SK-N-SH (cell line): ENCODE results near the gene ZFHX3. TPM values are rescaled to one million over a fixed set of nuclear protein-coding genes. Genes with fewer than 3 reads are reported as not detected.

Experiments
- CTCF ChIA-PET: fragments of 300-600, 350-600 bp; formaldehyde crosslinking; extraction: SDS; loops from one replicate; lab custom pipeline; 2021; lab: Yijun Ruan, JAX
- POLR2A ChIA-PET: fragments of 350-600 bp; sonication (Branson Sonifier 250); formaldehyde crosslinking; extraction: SDS; loops from one replicate; lab custom pipeline; 2020; ENCODE audit warnings: antibody characterized with exemption, inconsistent platforms; lab: Yijun Ruan, JAX
- DNase-seq: peaks from one replicate; pipeline ENCODE4 v3.0.0; 2012
- H2AFZ ChIP-seq: fragments of 200-600 bp; sonication (generic); 2 replicates; pipeline ENCODE4 v1.8.1; 2016; ENCODE audit warnings: antibody characterized with exemption, mild to moderate bottlenecking, low read depth
- H3F3A ChIP-seq: fragments of 200-600 bp; sonication (generic); replicated peaks from 2 replicates; pipeline ENCODE3; 2016; ENCODE audit warnings: antibody characterized with exemption, mild to moderate bottlenecking; ENCODE audit not compliant: insufficient read depth
- H3K27ac ChIP-seq, 2 experiments: fragments of 200-500 bp in 1 of 2; fragments of 200-600 bp in 1 of 2; sonication (Bioruptor generic) in 1 of 2; sonication (generic), shearing (Covaris generic) in 1 of 2; 2 replicates each; pipeline versions ENCODE4 v1.5.1 to v1.6.1; 2014 to 2016; ENCODE audit warnings: low read depth in 2 of 2, inconsistent platforms in 1 of 2, low read length in 1 of 2, mild to moderate bottlenecking in 1 of 2, mixed read lengths in 1 of 2
- H3K27me3 ChIP-seq: fragments of 200-600 bp; sonication (generic), shearing (Covaris generic); 2 replicates; pipeline ENCODE4 v1.6.1; 2016; ENCODE audit warnings: mixed run types; ENCODE audit not compliant: insufficient read depth
- H3K36me3 ChIP-seq, 2 experiments: fragments of 200-500 bp in 1 of 2; fragments of 200-600 bp in 1 of 2; sonication (Bioruptor generic) in 1 of 2; sonication (generic) in 1 of 2; replicated peaks in 1 of 2; 2 replicates each; pipeline versions ENCODE3 to v1.5.1; 2014 to 2016; ENCODE audit warnings: low read length in 1 of 2, mild to moderate bottlenecking in 1 of 2; ENCODE audit not compliant: insufficient read depth in 2 of 2, control insufficient read depth in 1 of 2
- H3K4me1 ChIP-seq, 2 experiments: fragments of 200-500 bp in 1 of 2; fragments of 200-600 bp in 1 of 2; sonication (Bioruptor generic) in 1 of 2; sonication (generic), shearing (Covaris generic) in 1 of 2; 2 replicates each; pipeline versions ENCODE4 v1.5.1 to v1.6.1; 2014 to 2016; ENCODE audit warnings: low read depth in 1 of 2, low read length in 1 of 2, mixed run types in 1 of 2; ENCODE audit not compliant: insufficient read depth in 2 of 2, control insufficient read depth in 1 of 2
- H3K4me2 ChIP-seq: fragments of 200-600 bp; sonication (generic), shearing (Covaris generic); 2 replicates; pipeline ENCODE4 v1.6.1; 2017; ENCODE audit warnings: mixed run types
- H3K4me3 ChIP-seq, 2 experiments: fragments of 200-500 bp in 1 of 2; fragments of 200-600 bp in 1 of 2; sonication (Bioruptor generic) in 1 of 2; sonication (generic), shearing (Covaris generic) in 1 of 2; 2 replicates each; pipeline versions ENCODE4 v1.5.1 to v1.8.1; 2014 to 2016; ENCODE audit warnings: low read depth in 2 of 2, inconsistent platforms in 1 of 2, low read length in 1 of 2, mild to moderate bottlenecking in 1 of 2, mixed read lengths in 1 of 2, moderate library complexity in 1 of 2
- H3K79me2 ChIP-seq: fragments of 200-600 bp; sonication (generic); 2 replicates; pipeline ENCODE4 v1.8.1; 2017; ENCODE audit warnings: mild to moderate bottlenecking; ENCODE audit not compliant: insufficient read depth
- H3K9ac ChIP-seq: fragments of 200-600 bp; sonication (generic); 2 replicates; pipeline ENCODE4 v1.6.1; 2017; ENCODE audit warnings: mixed run types
- H3K9me2 ChIP-seq: fragments of 200-600 bp; sonication (generic); 2 replicates; pipeline ENCODE4 v1.6.1; 2017; ENCODE audit warnings: mixed run types
- H3K9me3 ChIP-seq: fragments of 200-600 bp; sonication (generic); 2 replicates; pipeline ENCODE4 v1.6.1; 2017; ENCODE audit warnings: mixed run types, mild to moderate bottlenecking, moderate library complexity
- H4K20me1 ChIP-seq: fragments of 200-600 bp; sonication (generic); 2 replicates; pipeline ENCODE4 v1.6.1; 2017; ENCODE audit warnings: mild to moderate bottlenecking, mixed run types; ENCODE audit not compliant: insufficient read depth
- FOXM1 ChIP-seq: IDR thresholded peaks from 2 replicates; pipeline ENCODE4 v1.4.0; 2012; ENCODE audit warnings: low read depth, mild to moderate bottlenecking
- GABPA ChIP-seq: IDR thresholded peaks from 2 replicates; pipeline ENCODE4 v1.4.0; 2012; ENCODE audit warnings: low read depth, mild to moderate bottlenecking
- MEF2A ChIP-seq: IDR thresholded peaks from 2 replicates; pipeline ENCODE4 v1.4.0; 2012; ENCODE audit warnings: low read depth, borderline replicate concordance
- NFIC ChIP-seq: IDR thresholded peaks from 2 replicates; pipeline ENCODE4 v1.4.0; 2012; ENCODE audit warnings: borderline replicate concordance
- TCF12 ChIP-seq: IDR thresholded peaks from 2 replicates; pipeline ENCODE4 v1.4.0; 2012
- YY1 ChIP-seq: IDR thresholded peaks from 2 replicates; pipeline ENCODE4 v1.4.0; 2012; ENCODE audit warnings: low read depth, mild to moderate bottlenecking
- WGBS: methylation state at CpG from one replicate; pipeline ENCODE4 v1.1.6; 2017; ENCODE audit warnings: low lambda C conversion rate; 5-methylcytosine and 5-hydroxymethylcytosine counted together
- polyA plus RNA-seq, 3 experiments: library from polyadenylated mRNA; depleted of rRNA; stranded (reverse); fragments of >200 nt; gene quantifications; 2 replicates each; pipeline ENCODE4 v1.2.3, GENCODE V29; 2012
- TF ChIP-seq, protein P1 (sequence below): IDR thresholded peaks from 2 replicates; pipeline ENCODE4; 2012
- TF ChIP-seq, protein P2 (sequence below): fragments of 150-350 bp; IDR thresholded peaks from 2 replicates; pipeline ENCODE4 v1.6.1; 2016; ENCODE audit warnings: mild to moderate bottlenecking, low read depth, low read length
- TF ChIP-seq, protein P3 (sequence below): fragments of 150-350 bp; IDR thresholded peaks from 2 replicates; pipeline ENCODE4 v1.6.1; 2017; ENCODE audit warnings: antibody characterized with exemption, low read length, low read depth, borderline replicate concordance
- TF ChIP-seq, protein P4 (sequence below): IDR thresholded peaks from 2 replicates; pipeline ENCODE4 v1.4.0; 2012; ENCODE audit warnings: low read depth, borderline replicate concordance

The ZFHX3 gene
- polyA plus RNA-seq, 1 of the 3 experiments (the other 2 are of a cell fraction) = 2.0 TPM

DNA sequence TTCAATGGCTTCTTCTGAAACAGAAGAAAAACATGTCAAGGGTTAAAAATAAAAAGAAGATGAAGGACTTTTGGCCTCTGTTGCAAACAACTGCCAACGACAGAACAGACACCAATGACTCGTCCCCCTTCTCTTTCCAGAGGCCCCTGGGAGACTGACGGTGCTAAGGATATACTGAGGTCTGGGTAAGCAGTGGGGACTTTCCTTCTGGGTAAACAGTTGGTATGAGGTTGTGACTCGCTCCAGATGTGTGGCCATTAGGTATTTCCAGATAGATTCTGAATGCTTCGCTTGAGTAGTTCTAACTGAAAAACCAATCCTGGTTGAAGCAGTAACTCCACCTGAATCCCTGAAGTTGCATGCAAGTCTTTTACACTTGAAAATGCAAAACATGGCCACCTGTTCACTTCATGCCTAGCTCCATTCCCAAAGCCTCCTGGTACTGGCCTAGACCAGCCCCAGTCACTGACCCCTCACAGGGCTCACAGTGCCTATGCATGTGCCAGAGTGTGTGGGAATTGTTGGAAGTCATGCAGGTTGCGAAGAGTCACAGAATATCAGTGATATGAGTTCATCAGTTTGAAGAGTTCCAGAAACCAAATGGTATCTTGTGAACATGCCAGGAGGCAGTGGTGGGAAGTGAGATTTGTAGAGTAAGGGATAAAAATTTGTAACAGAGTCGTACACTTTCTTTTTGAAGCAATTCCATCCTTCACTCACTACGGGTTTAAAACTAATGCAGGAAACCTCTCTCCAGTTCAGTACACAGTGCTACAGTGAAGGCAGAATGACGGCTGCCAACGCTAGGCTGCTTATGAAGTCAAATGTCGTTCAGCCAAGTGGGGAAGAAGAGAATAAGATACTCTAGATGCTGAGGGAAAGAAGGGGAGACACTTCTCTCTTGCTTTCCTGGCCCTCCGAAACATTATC lies 217.8 kb downstream of the ZFHX3 start:
- DNase-seq = no peak
- POLR2A ChIA-PET = no interaction called here

GRCh38 chr16:72827866-72828265 lies 220.1 kb downstream of the ZFHX3 start:
- Histone ChIP-seq H3K9me2 (no peaks in the 10 kb centered on the region), H3K4me3 (no peak overlapping the region), H3K79me2 (peaks cover 6% of the 10 kb centered on the region; the same call in 1 of the 2 replicates), H2AFZ (no peak overlapping the region), H3K27ac (no peak overlapping the region), H4K20me1 (no peaks in the 10 kb centered on the region), H3F3A (peaks cover 5% of the 10 kb centered on the region), H3K27me3 (no peaks in the 10 kb centered on the region), H3K36me3 (peaks cover 18 to 26% of the 10 kb centered on the region in 2 experiments), H3K4me2 (no peak overlapping the region), H3K9me3 (no peaks in the 10 kb centered on the region), H3K9ac (no peak overlapping the region), H3K4me1 (peaks cover 3 to 21% of the 10 kb centered on the region in 2 experiments; a peak in 3 of 4 replicates)
- no peak for DNase-seq
- no peak for TF ChIP-seq FOXM1
- TF ChIP-seq, protein P1, sequence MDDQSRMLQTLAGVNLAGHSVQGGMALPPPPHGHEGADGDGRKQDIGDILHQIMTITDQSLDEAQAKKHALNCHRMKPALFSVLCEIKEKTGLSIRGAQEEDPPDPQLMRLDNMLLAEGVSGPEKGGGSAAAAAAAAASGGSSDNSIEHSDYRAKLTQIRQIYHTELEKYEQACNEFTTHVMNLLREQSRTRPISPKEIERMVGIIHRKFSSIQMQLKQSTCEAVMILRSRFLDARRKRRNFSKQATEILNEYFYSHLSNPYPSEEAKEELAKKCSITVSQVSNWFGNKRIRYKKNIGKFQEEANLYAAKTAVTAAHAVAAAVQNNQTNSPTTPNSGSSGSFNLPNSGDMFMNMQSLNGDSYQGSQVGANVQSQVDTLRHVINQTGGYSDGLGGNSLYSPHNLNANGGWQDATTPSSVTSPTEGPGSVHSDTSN = no peak
- TF ChIP-seq, protein P2, sequence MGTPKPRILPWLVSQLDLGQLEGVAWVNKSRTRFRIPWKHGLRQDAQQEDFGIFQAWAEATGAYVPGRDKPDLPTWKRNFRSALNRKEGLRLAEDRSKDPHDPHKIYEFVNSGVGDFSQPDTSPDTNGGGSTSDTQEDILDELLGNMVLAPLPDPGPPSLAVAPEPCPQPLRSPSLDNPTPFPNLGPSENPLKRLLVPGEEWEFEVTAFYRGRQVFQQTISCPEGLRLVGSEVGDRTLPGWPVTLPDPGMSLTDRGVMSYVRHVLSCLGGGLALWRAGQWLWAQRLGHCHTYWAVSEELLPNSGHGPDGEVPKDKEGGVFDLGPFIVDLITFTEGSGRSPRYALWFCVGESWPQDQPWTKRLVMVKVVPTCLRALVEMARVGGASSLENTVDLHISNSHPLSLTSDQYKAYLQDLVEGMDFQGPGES = no peak
- TF ChIP-seq, protein P3, sequence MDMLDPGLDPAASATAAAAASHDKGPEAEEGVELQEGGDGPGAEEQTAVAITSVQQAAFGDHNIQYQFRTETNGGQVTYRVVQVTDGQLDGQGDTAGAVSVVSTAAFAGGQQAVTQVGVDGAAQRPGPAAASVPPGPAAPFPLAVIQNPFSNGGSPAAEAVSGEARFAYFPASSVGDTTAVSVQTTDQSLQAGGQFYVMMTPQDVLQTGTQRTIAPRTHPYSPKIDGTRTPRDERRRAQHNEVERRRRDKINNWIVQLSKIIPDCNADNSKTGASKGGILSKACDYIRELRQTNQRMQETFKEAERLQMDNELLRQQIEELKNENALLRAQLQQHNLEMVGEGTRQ = no peak
- no peak for TF ChIP-seq GABPA
- TF ChIP-seq MEF2A = no peak
- CTCF ChIA-PET = no interaction called here
- POLR2A ChIA-PET = no interaction called here
- WGBS = 94% methylated on average over 7 of the region's 7 CpGs

More for the DNA sequence above, 217.8 kb downstream of the ZFHX3 start:
- 75% methylated on average over 12 of the region's 12 CpGs for WGBS
- Histone ChIP-seq H3K27ac (no peak overlapping the region), H3K4me2 (no peak overlapping the region), H3K9ac (no peak overlapping the region), H3K9me3 (no peaks in the 10 kb centered on the region), H3K9me2 (no peaks in the 10 kb centered on the region), H3K36me3 (peaks cover 11 to 22% of the 10 kb centered on the region in 2 experiments), H2AFZ (no peak overlapping the region), H3K79me2 (peaks cover 6% of the 10 kb centered on the region; the same call in 1 of the 2 replicates), H3F3A (peaks cover 5% of the 10 kb centered on the region), H4K20me1 (no peaks in the 10 kb centered on the region), H3K4me1 (peaks cover 3 to 15% of the 10 kb centered on the region in 2 experiments; a peak in 3 of 4 replicates), H3K4me3 (no peak overlapping the region), H3K27me3 (no peaks in the 10 kb centered on the region)
- CTCF ChIA-PET = interaction anchor here (0.7 to 0.9 kb wide), 2 partner anchors 12 to 150 kb away, joined by 3 read pairs; no protein-coding TSS in a partner anchor
- TF ChIP-seq YY1 (no peak), NFIC (0 out of 2 replicates have a peak, but pooled peaks have one; percentile 3), TCF12 (peak; percentile 55; the same call in 1 of the 2 replicates)
- TF ChIP-seq, protein P4, sequence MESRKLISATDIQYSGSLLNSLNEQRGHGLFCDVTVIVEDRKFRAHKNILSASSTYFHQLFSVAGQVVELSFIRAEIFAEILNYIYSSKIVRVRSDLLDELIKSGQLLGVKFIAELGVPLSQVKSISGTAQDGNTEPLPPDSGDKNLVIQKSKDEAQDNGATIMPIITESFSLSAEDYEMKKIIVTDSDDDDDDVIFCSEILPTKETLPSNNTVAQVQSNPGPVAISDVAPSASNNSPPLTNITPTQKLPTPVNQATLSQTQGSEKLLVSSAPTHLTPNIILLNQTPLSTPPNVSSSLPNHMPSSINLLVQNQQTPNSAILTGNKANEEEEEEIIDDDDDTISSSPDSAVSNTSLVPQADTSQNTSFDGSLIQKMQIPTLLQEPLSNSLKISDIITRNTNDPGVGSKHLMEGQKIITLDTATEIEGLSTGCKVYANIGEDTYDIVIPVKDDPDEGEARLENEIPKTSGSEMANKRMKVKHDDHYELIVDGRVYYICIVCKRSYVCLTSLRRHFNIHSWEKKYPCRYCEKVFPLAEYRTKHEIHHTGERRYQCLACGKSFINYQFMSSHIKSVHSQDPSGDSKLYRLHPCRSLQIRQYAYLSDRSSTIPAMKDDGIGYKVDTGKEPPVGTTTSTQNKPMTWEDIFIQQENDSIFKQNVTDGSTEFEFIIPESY = no peak
